ENCODE measurements around the gene UBE2S.
A peak's percentile ranks its signal among the peaks of the same experiment; 100 is the strongest.
"Not testable (repeated sequence)": the region's sequence is repeated elsewhere in the genome, so short reads cannot be mapped to it uniquely, and the experiment has no call there.

Gene UBE2S

DNA sequence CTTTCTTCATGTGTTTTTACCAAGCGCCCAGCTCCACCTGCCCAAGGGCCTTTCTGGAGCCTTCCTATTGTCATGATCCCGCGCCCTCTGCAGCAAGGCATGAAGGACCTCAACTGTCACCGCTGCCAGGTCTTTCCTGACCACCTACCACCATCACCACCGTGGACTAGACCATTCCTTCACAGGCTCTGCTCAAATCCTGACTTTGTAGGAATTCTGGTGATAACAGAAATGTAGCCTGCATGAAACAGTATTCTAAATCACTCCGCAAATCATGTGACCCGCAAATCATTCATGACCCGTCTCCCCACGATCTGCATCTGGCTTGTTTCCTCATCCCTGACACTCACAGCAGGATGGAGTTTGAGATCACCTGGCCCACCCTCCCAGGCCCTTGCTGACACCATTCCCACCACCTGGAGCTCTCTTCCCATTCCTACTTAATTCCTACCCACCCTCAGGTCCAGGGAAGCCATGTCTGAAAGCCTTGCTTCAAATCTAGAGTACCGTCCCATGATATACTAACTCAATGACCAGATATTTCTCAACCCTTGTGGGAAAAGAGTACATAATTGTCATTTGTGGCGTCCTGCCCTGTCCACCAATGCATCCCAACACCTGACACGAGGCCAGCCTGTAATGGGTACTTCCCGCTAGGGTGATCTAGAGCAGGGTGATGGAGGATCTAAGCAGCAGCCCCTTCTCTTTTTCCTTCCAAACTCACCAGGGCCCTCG, 1.3 kb downstream of the UBE2S start:
- no peak for DNase-seq (ENCODE audit: low spot score)

DNA sequence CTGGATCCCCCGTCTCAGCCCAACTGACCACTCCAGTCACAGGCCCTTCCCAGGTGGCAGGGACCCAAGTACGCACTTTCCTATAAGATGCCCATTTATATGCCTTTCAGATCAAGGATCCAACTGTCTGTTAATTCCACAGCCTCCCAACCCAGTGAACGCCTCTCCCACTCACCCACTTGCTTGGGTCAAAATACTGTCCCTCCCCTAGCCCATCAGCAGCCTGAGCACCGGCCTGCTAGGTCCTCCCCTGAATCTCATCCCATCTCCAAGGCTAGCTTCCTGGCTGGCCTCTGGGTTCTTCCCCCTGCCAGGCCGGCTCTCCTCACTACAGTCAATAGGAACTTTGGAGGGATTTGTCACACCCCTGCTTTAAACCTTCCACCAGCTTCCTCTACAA, 1.9 kb downstream of the UBE2S start:
- DNase-seq (ENCODE audit: low spot score): no peak

DNA sequence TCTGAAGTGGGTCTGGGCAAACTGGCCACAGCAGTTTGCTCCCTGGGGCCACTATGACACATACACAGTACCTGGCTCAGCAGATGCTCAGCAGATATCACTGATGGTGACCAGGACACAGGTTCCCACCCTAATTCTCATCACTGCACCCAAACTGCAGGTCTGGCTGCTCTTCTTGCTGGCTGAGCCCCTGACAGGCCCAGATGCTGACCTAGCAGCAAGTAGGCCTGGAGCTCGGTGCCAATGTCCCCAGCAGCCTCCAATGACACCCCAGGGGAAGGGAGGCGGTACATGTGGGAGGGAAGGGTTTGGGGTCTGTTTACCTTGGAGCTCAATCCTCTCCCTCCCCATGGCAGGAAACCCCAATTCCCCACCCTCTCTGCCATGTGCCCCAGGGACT, 5.1 kb downstream of the UBE2S start:
- DNase-seq (ENCODE audit: low spot score): no peak

DNA sequence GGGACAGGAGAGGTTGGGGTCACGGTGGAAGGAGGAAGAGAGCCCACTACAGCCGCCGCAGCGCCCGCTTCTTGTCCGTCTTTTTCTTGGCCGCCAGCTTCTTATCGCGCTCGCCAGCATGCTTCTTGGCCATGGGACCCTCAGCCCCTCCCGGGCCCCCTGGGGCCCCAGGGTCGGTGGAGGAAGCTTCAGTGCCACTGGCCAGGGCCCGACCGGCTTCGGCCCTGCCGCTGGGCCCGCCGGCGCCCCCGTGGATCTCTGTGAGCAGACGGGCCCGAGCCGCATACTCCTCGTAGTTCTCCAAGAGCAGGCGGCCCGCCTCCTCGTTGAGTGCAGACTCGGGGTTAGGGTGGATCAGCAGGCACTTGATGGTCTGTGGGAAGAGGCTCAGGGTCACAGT, 6.2 kb downstream of the UBE2S start:
- DNase-seq (ENCODE audit: low spot score): not testable (repeated sequence)

DNA sequence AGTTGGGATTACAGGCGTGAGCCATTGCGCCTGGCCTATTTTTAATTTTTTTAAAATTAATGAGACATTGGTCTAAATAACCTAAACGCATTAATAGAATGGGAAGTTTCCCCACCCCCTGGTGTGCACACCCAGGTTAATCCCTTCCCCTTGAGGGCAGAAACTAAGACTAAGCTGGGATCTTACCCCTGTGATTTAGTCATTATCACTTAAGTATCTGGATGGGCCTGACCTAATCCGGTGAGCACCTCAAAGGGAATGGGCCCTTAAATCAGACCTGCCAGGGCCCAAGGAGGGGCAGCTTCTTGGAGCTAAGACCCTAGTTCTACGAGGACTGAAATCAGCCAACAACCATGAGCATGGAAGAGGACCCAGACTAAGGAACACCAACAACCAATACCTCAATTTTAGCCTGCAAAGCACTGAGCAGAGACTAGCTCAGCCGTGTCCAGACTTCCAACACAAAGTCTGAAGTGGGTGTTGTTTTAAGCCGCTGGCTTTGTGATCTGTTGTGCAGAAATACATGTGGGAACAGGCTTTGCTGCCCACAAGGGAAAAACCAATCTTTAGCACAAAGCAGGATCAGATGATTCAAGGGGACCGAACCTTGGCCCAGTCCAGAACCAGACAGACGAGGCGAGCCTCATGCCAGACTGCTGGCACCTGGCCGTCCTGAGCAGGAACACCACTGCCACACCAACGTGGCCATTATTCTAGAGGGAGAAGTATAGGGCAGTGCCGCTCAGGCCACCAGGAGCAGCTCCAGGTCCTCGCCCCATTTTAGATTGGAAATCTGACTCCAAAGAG, 7.1 kb downstream of the UBE2S start:
- DNase-seq (ENCODE audit: low spot score): no peak

DNA sequence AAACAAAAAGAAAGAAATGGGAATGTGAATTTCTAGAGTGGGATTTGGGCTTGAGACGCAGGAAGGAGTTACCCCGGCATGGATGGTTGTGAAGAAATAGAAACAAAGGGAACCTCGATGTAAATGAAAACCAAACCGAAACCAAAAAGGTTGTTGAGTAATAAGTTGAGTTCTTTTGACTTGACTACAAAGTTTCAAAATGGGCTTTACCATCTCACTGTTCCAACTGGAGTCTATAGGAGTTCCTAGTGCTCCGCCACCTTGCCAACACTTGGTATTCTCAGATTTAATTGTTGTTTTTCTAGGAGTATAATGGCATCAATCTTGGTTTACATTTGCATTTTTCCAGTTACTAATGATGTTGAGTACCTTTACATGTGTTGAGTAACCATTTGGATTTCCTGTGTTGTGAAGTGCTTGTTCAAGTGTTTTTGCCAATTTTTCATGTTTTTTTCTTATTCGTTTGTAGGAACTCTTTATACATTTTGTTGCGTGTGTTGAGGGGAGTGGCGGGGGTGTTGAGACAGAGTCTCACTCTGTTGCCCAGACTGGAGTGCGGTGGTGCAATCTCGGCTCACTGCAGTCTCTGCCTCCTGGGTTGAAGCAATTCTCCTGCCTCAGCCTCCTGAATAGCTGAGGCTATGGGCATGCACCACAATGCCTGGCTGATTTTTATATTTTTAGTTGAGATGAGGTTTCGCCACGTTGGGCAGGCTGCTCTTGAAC, 9.2 kb downstream of the UBE2S start:
- no peak for DNase-seq (ENCODE audit: low spot score)

DNA sequence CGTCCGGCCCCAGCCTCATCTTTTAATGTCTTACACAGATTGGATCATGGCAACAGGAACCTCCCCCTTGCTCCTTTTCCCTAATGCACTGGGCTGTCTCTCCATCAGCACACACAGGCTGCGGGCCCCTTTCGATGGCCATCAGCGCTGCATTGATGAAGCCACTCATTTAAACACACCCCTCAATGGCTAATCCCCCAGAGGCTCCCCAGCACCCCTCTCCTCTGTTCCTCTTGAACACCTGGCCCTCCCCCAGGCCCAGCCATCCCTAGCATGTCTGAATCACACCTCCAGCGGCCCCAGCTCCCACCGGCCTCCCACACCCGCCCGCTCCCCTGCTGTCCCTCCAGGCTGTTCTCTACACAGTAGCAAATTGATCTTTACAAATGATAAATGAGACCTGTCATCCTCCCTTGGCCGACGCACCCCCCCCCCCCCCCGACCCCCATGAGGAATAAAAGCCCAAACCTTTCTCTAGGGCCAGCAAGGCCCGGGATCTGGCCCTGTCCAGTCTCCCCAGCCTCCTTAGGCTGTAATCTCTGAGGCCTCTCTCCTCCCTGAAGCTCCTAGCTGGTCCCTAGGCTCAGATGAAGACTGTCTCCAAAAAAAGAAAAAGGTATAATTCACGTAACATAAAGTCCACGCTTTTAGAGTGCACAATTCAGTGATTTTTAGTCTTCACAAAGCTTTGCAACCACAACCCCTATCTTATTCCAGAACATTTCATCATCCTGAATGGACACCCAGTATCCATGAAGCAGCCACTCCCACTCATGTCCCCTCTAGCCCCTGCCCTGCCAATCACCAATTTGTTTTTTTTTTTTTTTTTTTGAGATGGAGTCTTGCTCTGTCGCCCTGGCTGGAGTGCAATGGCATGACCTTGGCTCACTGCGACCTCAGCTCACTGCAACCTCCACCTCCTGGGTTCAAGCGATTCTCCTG, 14.5 kb downstream of the UBE2S start:
- peak; percentile 61 for DNase-seq (ENCODE audit: low spot score)

DNA sequence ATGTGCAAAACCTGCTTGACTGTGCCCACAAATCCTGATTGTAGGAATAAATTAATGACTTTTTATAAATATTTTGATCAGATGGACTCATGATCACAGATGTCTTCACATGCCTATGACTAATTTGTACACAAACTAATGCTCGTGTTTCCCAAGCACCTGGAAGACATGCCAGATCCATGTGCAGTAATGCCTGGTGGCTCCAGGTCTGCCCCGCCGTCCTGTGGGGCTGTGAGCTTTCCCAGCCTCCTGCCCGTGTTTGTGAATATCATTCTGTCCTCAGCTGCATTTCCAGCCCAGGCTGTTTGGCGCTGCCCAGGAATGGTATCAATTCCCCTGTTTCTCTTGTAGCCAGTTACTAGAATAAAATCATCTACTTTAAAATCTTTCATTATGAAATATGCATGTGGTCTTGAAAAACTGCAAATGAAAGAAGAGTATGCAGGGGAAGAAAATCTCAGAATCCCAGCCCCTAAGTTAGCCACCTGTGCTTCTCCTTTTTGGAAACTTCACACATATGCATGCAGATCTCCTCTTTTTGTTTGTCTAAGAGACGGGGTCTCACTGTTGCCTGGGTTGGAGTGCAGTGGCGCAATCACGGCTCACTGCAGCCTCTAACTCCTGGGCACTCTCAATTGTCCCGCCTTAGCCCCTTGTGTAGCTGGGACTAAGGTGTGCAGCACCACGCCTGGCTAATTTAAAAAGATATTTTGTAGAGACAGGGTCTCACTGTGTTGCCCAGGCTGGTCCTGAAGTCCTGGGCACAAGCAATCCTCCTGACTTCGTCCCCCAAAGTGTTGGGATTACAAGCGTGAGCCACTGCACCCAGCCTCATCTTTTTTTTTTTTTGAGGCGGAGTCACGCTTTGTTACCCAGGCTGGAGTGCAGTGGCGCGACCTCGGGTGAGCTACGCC, 15.6 kb downstream of the UBE2S start:
- no peak for DNase-seq (ENCODE audit: low spot score)

DNA sequence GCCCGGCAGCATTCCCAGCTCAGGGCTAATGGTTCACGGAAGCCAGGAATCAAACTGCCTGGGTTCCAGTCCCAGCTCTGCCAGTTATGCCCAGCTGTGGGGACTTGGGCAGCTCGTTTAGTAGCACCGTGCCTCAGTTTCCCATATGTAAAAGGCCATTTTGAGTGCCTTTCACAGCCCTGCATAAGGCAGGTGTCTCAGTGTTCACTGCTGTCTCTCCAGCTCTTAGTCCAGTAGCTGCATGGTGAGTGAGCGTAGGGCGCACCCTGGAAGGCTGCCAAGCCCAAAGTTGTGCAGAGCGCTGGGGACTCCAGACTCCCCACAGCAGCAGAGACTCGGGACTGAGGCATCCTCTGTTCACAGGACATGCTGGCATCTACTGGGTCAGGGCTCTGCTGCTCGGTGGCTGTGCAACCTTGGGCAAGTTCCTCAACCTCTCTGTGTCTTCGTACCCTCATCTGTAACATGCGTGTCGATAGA, 16.4 kb downstream of the UBE2S start:
- no peak for DNase-seq (ENCODE audit: low spot score)

DNA sequence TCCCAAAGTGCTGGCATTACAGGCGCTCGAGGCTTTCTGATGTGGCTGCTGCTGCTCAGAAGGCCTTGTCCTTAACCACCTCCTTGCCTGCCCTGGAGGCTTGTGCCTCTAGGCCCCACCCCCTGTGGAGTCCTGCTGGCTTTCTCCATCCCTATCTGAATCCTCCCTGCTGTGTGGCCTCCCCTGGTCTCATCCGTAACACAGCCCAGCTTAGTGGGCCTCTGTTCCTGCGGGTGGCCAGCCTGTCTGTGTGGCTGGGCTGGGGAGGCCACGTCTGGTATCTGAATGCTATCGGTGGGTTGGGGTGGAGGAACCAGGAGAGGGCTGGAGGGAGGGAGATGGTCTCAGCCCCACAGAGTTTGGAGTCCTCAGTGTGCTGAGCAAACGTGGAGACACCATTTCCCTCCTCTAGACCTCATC, 17.1 kb downstream of the UBE2S start:
- no peak for DNase-seq (ENCODE audit: low spot score)

DNA sequence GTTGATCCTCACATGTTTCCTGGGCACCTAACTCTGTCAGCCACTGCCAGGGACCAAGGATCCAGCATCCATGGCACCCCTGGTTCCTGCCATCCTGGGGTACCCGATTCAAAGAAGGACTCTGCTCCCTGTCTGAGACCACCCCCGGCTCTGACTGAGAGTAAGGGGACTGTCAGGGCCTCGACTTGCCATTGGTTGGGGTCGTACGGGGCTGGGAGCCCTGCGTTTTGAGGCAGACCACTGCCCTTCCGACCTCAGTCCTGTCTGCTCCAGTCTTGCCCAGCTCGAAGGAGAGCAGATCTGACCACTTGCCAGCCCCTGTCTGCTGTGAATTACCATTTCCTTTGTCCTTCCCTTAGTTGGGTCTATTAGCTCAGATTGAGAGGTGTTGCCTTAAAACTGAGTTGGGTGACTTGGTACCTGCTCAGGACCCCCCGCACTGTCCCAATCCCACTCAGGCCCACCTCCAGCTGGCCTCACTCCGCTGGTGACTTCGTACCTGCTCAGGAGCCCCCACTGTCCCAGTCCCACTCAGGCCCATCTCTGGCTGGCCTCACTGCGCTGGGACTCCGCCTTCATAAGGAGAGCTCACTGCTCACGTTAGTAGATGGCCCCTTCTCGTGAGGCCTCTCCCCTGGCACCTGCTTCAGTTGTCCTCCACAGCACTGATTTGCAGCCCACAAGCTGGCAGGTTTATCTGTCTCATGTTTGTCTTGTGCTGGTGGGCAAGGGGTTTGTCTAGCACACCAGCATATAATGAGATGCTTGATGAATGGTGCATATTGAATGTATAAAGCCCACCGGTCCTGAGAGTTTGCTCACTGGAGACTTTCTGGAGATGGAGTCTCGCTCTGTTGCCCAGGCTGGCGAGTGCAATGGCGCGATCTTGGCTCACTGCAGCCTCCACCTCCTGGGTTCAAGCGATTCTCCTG, 17.9 kb downstream of the UBE2S start:
- DNase-seq (ENCODE audit: low spot score): no peak

DNA sequence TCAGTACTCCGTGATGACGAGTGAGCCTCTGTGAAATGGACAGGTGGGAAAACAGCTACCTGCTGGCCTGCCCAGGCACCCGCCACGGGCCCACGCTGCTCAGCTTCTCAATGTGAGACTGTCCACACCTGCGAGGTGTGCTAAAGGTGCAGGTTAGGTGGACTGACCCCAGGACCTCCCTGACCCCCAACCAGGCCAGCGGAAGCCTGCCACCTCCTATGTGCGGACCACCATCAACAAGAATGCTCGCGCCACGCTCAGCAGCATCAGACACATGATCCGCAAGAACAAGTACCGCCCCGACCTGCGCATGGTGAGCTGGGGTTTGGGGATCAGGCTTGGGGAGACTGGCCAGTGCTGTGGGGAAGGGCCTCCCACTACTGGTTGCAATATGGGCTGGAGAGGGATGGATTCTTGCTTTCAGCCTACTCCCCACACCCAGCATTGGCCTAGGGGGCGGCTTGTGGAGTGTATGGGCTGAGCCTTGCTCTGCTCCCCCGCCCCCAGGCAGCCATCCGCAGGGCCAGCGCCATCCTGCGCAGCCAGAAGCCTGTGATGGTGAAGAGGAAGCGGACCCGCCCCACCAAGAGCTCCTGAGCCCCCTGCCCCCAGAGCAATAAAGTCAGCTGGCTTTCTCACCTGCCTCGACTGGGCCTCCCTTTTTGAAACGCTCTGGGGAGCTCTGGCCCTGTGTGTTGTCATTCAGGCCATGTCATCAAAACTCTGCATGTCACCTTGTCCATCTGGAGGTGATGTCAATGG, 19.7 kb downstream of the UBE2S start:
- no peak for DNase-seq (ENCODE audit: low spot score)

DNA sequence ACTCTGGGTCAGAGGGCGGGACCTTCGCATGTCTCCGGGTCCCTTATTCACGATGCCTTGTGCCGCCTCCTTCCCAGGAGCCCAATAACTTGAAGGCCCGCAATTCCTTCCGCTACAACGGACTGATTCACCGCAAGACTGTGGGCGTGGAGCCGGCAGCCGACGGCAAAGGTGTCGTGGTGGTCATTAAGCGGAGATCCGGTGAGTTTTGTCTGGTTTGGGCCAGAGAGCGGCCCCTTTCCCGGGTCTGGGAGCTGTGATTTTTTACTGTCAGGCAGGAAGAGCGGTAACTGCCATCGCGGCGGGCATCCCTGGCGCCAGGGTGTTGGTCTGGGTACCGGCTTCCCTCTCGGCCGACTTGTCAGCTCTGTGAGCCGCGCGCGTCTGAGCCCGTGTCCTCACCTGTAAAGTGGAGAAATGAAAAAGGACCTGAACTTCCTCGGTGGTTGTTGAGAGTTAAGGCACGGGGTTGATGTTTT, 21.1 kb downstream of the UBE2S start:
- DNase-seq (ENCODE audit: low spot score): no peak

DNA sequence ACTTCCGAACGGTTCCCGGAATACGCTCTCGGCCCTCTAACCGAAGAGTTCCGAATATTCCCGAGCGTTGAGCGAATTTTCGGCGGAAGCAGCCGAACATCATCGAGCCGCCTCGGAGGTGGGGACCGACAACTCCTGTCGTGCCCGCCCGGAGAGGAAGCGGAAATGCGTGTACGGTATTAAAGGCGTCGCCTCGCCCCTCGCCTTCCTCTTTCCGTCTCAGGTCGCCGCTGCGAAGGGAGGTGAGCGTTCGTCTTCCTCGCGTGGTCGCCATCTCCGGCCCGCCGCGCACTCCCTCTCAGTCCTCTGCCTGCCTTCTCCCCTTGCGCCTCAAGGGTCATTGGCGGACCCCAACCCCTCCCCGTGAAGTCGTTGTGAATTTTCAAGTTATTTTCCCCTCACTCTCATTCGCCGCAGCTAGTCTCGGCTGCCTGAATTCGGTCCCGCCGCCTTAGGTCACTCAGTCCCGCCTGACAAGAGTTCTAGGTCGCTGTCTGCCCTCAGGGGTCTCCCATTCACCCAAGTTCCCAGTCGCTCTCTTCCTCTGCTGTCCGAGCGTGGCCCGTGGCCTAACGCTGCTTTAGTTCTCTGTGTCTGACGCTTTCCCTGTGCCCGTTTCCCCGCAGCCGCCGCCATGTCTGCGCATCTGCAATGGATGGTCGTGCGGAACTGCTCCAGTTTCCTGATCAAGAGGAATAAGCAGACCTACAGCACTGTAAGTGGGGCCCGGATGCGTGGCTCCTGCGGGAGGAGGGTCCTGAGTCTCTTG, 21.7 kb downstream of the UBE2S start, which contains the start of gene RPL28:
Gene RPL28 (plus strand): TSS at position 209 of the 769 bp plus-strand sequence. CDS start 426 bp downstream, at position 635.
- DNase-seq (ENCODE audit: low spot score): peak; percentile 89

DNA sequence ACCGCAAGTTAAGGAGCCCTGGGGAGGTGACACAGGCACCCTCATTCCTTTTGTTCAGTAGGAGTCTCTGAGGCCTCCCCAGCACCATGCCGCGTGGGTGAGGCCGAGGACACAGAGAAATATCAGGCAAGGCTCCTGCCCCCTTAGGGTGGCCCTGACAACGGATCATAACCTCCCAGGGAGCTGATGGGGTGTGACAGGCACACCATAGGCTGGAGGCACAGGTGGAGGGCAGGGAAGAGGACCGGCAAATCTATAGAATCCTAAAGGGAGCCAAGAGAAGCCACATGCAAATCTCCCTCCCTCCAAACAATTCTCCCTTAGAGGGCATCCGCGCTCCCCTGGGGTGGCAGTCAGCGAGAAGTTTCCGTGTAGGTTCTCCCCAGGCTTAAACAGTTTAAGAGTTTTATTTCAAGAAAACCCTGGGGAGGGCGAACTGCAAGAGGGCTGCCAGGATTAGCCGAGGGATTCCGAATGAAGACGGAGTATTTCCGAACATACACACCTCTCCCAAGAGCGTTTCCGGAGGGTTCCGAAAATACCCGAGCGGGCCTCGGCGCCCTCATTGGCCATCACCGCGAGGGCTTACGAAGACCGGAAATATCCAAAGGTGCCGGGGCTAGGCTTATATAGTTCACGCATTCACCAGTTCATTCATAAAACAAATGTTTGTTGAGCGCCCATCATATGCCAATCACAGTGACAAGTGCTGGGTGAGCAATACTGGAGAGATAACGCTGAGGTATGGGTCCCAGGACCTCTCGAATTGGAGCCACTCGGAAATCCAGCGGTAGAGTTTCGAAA, 22.5 kb downstream of the UBE2S start:
- peak; percentile 83 for DNase-seq (ENCODE audit: low spot score)

DNA sequence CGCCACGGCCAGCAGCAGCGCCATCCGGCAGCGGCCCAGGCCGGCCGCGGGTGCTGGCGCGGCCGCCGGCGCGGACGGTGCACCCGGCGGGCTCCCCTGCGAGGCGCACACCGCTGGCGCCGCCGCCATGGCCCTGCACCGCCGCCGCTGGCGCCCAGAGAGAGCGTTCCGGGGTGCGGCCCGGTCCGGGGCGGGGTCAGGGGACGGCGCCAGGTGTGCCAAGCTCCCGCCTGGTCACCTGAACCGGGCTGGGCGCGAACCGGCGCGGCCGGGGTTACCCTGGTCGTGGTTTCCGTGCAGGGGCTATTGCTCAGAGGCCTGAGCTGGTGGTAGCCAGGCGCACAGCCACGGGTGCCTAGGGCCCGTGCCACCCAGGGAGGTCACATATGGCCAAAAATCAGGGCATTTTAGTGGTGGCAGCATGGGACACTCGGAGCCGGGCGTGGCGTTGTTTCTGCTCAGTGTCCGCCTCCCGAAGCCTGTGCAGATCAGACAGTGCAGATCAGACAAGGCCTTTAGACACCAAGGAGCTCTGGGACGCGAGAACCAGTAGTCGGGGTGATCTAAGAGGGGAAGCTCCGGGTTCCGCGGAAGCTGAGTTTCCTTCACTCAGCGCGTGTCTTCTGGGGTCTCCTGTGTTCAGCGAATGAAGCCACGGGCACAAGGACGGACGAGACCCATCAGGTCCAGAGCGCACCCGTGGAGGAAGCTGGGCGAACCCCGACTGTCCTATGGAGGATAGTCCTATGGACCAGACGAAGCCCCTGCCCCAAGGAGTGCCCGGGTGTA, 23.3 kb downstream of the UBE2S start, which contains the start of gene TMEM238:
Gene TMEM238 (minus strand): TSS at position 162 of the 789 bp plus-strand sequence. CDS start 33 bp downstream, at position 129.
- DNase-seq (ENCODE audit: low spot score): no peak

Measured in iPS-NIHi11 (cell line).